H1 (cell line): ENCODE data around the gene PPP2R5B. TPM values are rescaled to one million over a fixed set of nuclear protein-coding genes. Genes with fewer than 3 reads are reported as not detected.

ENCODE experiments used
- CBX8 ChIP-seq: fragments of 300-800, 300-1000 bp; sonication (generic); IDR thresholded peaks from 2 replicates; pipeline ENCODE4 v1.7.1; 2016; ENCODE audit warnings: low read depth, low read length, borderline replicate concordance
- EGR1 ChIP-seq: IDR thresholded peaks from 2 replicates; pipeline ENCODE4 v1.6.1; 2011; ENCODE audit warnings: low read depth, low read length, borderline replicate concordance
- FOSL1 ChIP-seq: IDR thresholded peaks from 2 replicates; pipeline ENCODE4 v1.6.1; 2011; ENCODE audit warnings: mild to moderate bottlenecking, low read depth, low read length, moderate library complexity; ENCODE audit not compliant: insufficient read depth
- HDAC6 ChIP-seq: IDR thresholded peaks from one replicate; pipeline ENCODE4 v1.7.1; 2012; ENCODE audit warnings: low read depth, mild to moderate bottlenecking, inconsistent platforms, low read length, moderate library complexity
- NANOG ChIP-seq: IDR thresholded peaks from 2 replicates; pipeline ENCODE4 v1.6.1; 2011; ENCODE audit warnings: low read length, low read depth, mild to moderate bottlenecking, inconsistent platforms; ENCODE audit not compliant: insufficient read depth, poor library complexity, severe bottlenecking
- polyA plus RNA-seq, 7 experiments: library from polyadenylated mRNA; depleted of rRNA in 3 of 7; stranded (reverse) in 5 of 7; unstranded in 2 of 7; fragments of >200 nt in 5 of 7; fragments of 200-250 nt in 2 of 7; gene quantifications; 1 replicate in 5 of 7; 2 replicates in 1 of 7; 4 replicates in 1 of 7; pipeline versions ENCODE4 v1.2.1 to v1.2.3, GENCODE V29; 2011 to 2013; ENCODE audit warnings: missing spikeins in 2 of 7, mixed read lengths in 2 of 7
- total RNA-seq: library from RNA; stranded (reverse); fragmentation: NEBNext Ultra II Directional; extraction: Animal tissue kit (Norgen Biotek cat#: 25700); gene quantifications from 2 replicates; pipeline ENCODE4 v1.2.1, GENCODE V29; 2021

The PPP2R5B gene
- total and polyA plus RNA-seq, 2 of the 8 experiments (the other 6 are each of a cell fraction or from before 2014, with no cell fraction given): 4.9 to 5.1 TPM

DNA sequence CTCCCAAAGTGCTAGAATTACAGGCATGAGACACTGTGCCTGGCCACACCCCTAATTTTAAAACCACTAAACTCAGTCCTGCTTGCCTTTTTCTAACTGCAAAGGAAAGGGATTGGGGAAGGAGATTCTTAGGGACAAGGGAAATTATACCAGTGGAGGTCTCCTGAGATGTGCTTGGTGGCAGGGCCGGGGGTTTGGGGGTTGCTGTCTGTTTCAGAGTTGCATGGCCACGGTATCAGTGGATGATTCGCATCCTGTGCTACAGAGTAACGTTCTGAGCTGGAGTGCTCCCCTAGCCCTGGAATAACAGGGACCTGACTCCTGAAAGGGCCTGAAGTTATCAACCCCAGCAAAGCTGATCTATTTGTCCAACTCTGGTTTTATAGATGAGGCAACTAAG is 12.1 kb downstream of the PPP2R5B start (continued):
- TF ChIP-seq CBX8 (no peak), NANOG (no peak), FOSL1 (no peak), EGR1 (no peak), HDAC6 (no peak)
